IMR-90 (cell line): ENCODE data around the gene MAGI3. TPM values are rescaled to one million over a fixed set of nuclear protein-coding genes. Genes with fewer than 3 reads are reported as not detected.

Source experiments
- ATAC-seq: fragments of 200-7000 bp; cut with Tn5 transposase; 2 replicates; pipeline ENCODE4 v1.9.1; 2020; ENCODE audit warnings: low read depth, mild to moderate bottlenecking, moderate library complexity
- BruUV-seq: library from RNA; stranded (reverse); fragments of 400-500 nt; replicated peaks from 2 replicates; lab custom pipeline; 2021; lab: Mats Ljungman, UMichigan
- CTCF ChIA-PET: fragments of 300-600 bp; formaldehyde crosslinking; extraction: SDS; loops from one replicate; lab custom pipeline; 2021; ENCODE audit warnings: antibody characterized with exemption; lab: Yijun Ruan, JAX
- POLR2A ChIA-PET: fragments of 300-600 bp; sonication (Branson Sonifier 250); formaldehyde crosslinking; loops from one replicate; lab custom pipeline; 2022; ENCODE audit warnings: antibody characterized with exemption; ENCODE audit not compliant: unreplicated experiment; lab: Charles Lee
- DNase-seq: peaks from one replicate; pipeline ENCODE4 v3.0.0; 2013
- H2AFZ ChIP-seq: replicated peaks from 2 replicates; pipeline ENCODE3; 2013; ENCODE audit warnings: low read length, mild to moderate bottlenecking; ENCODE audit not compliant: poor library complexity
- H2AK5ac ChIP-seq: 2 replicates; pipeline ENCODE4 v1.6.1; 2013; ENCODE audit warnings: low read depth, low read length, inconsistent platforms
- H2AK9ac ChIP-seq: replicated peaks from 2 replicates; pipeline ENCODE3; 2013; ENCODE audit warnings: mild to moderate bottlenecking, low read depth, low read length, moderate library complexity; ENCODE audit not compliant: poor library complexity
- H2BK120ac ChIP-seq: 2 replicates; pipeline ENCODE4 v1.6.1; 2013; ENCODE audit warnings: low read depth, low read length, inconsistent platforms
- H2BK15ac ChIP-seq: 3 replicates; pipeline ENCODE4 v1.6.1; 2013; ENCODE audit warnings: low read depth, low read length, inconsistent platforms
- H2BK20ac ChIP-seq: 2 replicates; pipeline ENCODE4 v1.6.1; 2013; ENCODE audit warnings: low read depth, mild to moderate bottlenecking, inconsistent platforms, low read length, moderate library complexity
- H2BK5ac ChIP-seq: 2 replicates; pipeline ENCODE4 v1.6.1; 2013; ENCODE audit warnings: mild to moderate bottlenecking, low read depth, low read length, inconsistent platforms; ENCODE audit not compliant: poor library complexity, severe bottlenecking
- H3K14ac ChIP-seq: replicated peaks from 2 replicates; pipeline ENCODE4 v1.6.1; 2013; ENCODE audit warnings: low read depth, low read length, inconsistent platforms
- H3K18ac ChIP-seq: 2 replicates; pipeline ENCODE4 v1.6.1; 2013; ENCODE audit warnings: low read depth, low read length, control low read depth
- H3K23ac ChIP-seq: 2 replicates; pipeline ENCODE4 v1.6.1; 2013; ENCODE audit warnings: low read depth, low read length, inconsistent platforms
- H3K27ac ChIP-seq: 2 replicates; pipeline ENCODE4 v1.5.1; 2013; ENCODE audit warnings: mild to moderate bottlenecking, control low read depth, low read length; ENCODE audit not compliant: insufficient read depth
- H3K27me3 ChIP-seq: 2 replicates; pipeline ENCODE4 v1.6.1; 2013; ENCODE audit warnings: low read length; ENCODE audit not compliant: control insufficient read depth, insufficient read depth
- H3K36me3 ChIP-seq: 2 replicates; pipeline ENCODE4 v1.6.1; 2013; ENCODE audit warnings: low read length, mixed read lengths; ENCODE audit not compliant: control insufficient read depth, insufficient read depth
- H3K4ac ChIP-seq: 2 replicates; pipeline ENCODE4 v1.6.1; 2013; ENCODE audit warnings: low read depth, low read length, inconsistent platforms
- H3K4me1 ChIP-seq: 2 replicates; pipeline ENCODE4 v1.6.1; 2013; ENCODE audit warnings: low read length, mixed read lengths; ENCODE audit not compliant: control insufficient read depth, insufficient read depth
- H3K4me2 ChIP-seq: 2 replicates; pipeline ENCODE4 v1.6.1; 2013; ENCODE audit warnings: low read depth, mild to moderate bottlenecking, control low read depth, low read length, moderate library complexity
- H3K4me3 ChIP-seq: 2 replicates; pipeline ENCODE4 v1.5.1; 2013; ENCODE audit warnings: low read depth, mild to moderate bottlenecking, control low read depth, low read length, moderate library complexity; ENCODE audit not compliant: insufficient read depth
- H3K56ac ChIP-seq: 2 replicates; pipeline ENCODE4 v1.6.1; 2013; ENCODE audit warnings: low read length, inconsistent platforms; ENCODE audit not compliant: insufficient read depth; ENCODE audit errors: extremely low read depth
- H3K79me1 ChIP-seq, 2 experiments: 2 replicates each; pipeline ENCODE4 v1.6.1; 2013; ENCODE audit warnings: low read length in 2 of 2, inconsistent platforms in 1 of 2, low read depth in 1 of 2
- H3K9ac ChIP-seq: 2 replicates; pipeline ENCODE4 v1.6.1; 2013; ENCODE audit warnings: low read depth, low read length, control low read depth
- H3K9me1 ChIP-seq: 2 replicates; pipeline ENCODE4 v1.6.1; 2013; ENCODE audit warnings: low read length, inconsistent platforms; ENCODE audit not compliant: insufficient read depth
- H3K9me3 ChIP-seq: 2 replicates; pipeline ENCODE4 v1.6.1; 2013; ENCODE audit warnings: low read length; ENCODE audit not compliant: control insufficient read depth, insufficient read depth
- H4K20me1 ChIP-seq: 2 replicates; pipeline ENCODE4 v1.6.1; 2013; ENCODE audit warnings: low read length, inconsistent platforms; ENCODE audit not compliant: insufficient read depth
- H4K5ac ChIP-seq: 2 replicates; pipeline ENCODE4 v1.6.1; 2013; ENCODE audit warnings: mild to moderate bottlenecking, low read depth, low read length, control low read depth
- H4K8ac ChIP-seq, 2 experiments: 2 replicates each; pipeline ENCODE4 v1.6.1; 2013; ENCODE audit warnings: low read depth in 2 of 2, low read length in 2 of 2, control low read depth in 1 of 2, inconsistent platforms in 1 of 2
- H4K91ac ChIP-seq: 2 replicates; pipeline ENCODE4 v1.6.1; 2013; ENCODE audit warnings: low read depth, low read length, inconsistent platforms; ENCODE audit not compliant: insufficient read depth
- CHD1 ChIP-seq: IDR thresholded peaks from 2 replicates; pipeline ENCODE4 v1.6.1; 2012; ENCODE audit warnings: low read depth, low read length, improper control_type of control experiment
- MAFK ChIP-seq: IDR thresholded peaks from 2 replicates; pipeline ENCODE4 v1.6.1; 2012; ENCODE audit warnings: low read depth, low read length, improper control_type of control experiment
- MAZ ChIP-seq: IDR thresholded peaks from 2 replicates; pipeline ENCODE4 v1.6.1; 2012; ENCODE audit warnings: low read depth, mild to moderate bottlenecking, low read length, improper control_type of control experiment, moderate library complexity, borderline replicate concordance
- MXI1 ChIP-seq: IDR thresholded peaks from 2 replicates; pipeline ENCODE4 v1.6.1; 2012; ENCODE audit warnings: low read depth, mild to moderate bottlenecking, low read length, moderate library complexity, borderline replicate concordance
- RAD21 ChIP-seq: IDR thresholded peaks from 2 replicates; pipeline ENCODE4 v1.6.1; 2012; ENCODE audit warnings: low read length, improper control_type of control experiment
- RCOR1 ChIP-seq: IDR thresholded peaks from 2 replicates; pipeline ENCODE4 v1.6.1; 2012; ENCODE audit warnings: mild to moderate bottlenecking, low read length, improper control_type of control experiment; ENCODE audit not compliant: insufficient replicate concordance
- SMC3 ChIP-seq: fragments of 150-350 bp; IDR thresholded peaks from 2 replicates; pipeline ENCODE4 v1.6.1; 2016; ENCODE audit warnings: low read depth, mild to moderate bottlenecking, antibody characterized with exemption, low read length, moderate library complexity
- WGBS, 2 experiments: methylation state at CpG; one replicate each; pipeline versions ENCODE4 v1.1.5 to v1.1.7; 2013; ENCODE audit warnings: missing lambda C conversion rate in 2 of 2; ENCODE audit not compliant: insufficient read length in 1 of 2; ENCODE audit errors: extremely low coverage in 2 of 2; 5-methylcytosine and 5-hydroxymethylcytosine counted together
- dilution Hi-C: fragments of 300-500 bp; cut with HindIII; formaldehyde crosslinking; loops from one replicate; pipeline ENCODE4 v1.14.3; 2018; ENCODE audit warnings: low sequenced_read_pairs; ENCODE audit not compliant: unreplicated experiment
- in situ Hi-C: fragments of 300-500 bp; cut with MboI; formaldehyde crosslinking; loops from 3 replicates; pipeline ENCODE4 v1.14.3; 2019; ENCODE audit warnings: low sequenced_read_pairs, inconsistent platforms, mixed read lengths
- intact Hi-C: fragments of 100-400 bp; cut with micrococcal nuclease; formaldehyde crosslinking; loops from 2 replicates; pipeline ENCODE4 v1.10.0; 2022
- polyA plus RNA-seq, 3 experiments: library from polyadenylated mRNA; depleted of rRNA; stranded (reverse); fragments of >200 nt; gene quantifications; 2 replicates each; pipeline ENCODE4 v1.2.3, GENCODE V29; 2012; ENCODE audit warnings: low replicate concordance in 1 of 3
- total RNA-seq: library from RNA; depleted of rRNA; stranded (reverse); fragments of >200 nt; gene quantifications from 2 replicates; pipeline ENCODE4 v1.2.3, GENCODE V29; 2012
- TF ChIP-seq, protein P1 (sequence below): fragments of 150-350 bp; IDR thresholded peaks from 2 replicates; pipeline ENCODE4 v1.6.1; 2016; ENCODE audit warnings: low read depth, mild to moderate bottlenecking, low read length, moderate library complexity, borderline replicate concordance
- TF ChIP-seq, protein P2 (sequence below): fragments of 150-350 bp; IDR thresholded peaks from 2 replicates; pipeline ENCODE4 v1.6.1; 2017; ENCODE audit warnings: mild to moderate bottlenecking, antibody characterized with exemption, low read length, low read depth
- TF ChIP-seq, protein P3 (sequence below): conservative IDR thresholded peaks from 2 replicates; pipeline ENCODE4 v1.5.1; 2012; ENCODE audit warnings: mild to moderate bottlenecking, low read depth, low read length, improper control_type of control experiment

The MAGI3 gene
- total and polyA plus RNA-seq, 2 of the 4 experiments (the other 2 are of a cell fraction), result 2.5 to 8.8 TPM

DNA sequence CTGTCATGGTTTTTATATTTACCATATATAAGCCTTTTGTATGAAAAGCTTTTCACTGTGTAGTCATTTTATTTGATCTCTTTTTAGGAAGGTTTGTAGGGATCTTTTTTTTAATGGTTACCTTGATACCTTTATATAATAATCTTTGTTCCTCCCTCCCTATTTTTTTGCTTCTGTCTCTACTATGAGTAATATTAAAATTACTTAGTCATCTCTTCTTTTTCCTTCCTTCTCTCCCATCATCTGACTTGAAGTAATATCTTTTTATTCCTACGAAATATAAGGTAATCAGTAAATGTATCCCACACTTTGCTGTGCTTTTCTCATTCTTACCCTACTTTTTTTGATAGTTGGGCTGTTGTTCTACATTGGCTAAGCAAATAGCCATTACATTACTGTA, 161.4 kb downstream of the MAGI3 start:
- ChIA-PET POLR2A (no interaction called here), CTCF (no interaction called here)
- H3K4ac ChIP-seq, result no peak overlapping the region

More for the DNA sequence above, 161.4 kb downstream of the MAGI3 start:
- no CpG with 5 or more reads among the region's 1 CpG for WGBS, 2 experiments
- Histone ChIP-seq H4K5ac (no peak overlapping the region), H4K8ac (no peak overlapping the region), H3K79me1 (peaks cover 4 to 8% of the 10 kb centered on the region in 2 experiments; a peak in 2 of 4 replicates), H2BK5ac (no peak overlapping the region), H3K9ac (no peak overlapping the region), H2AFZ (no peak overlapping the region), H3K36me3 (no peaks in the 10 kb centered on the region), H3K9me3 (no peaks in the 10 kb centered on the region), H3K14ac (no peak overlapping the region), H2AK9ac (no peak overlapping the region), H3K9me1 (no peaks in the 10 kb centered on the region), H3K27ac (no peak overlapping the region), H3K4me2 (no peak overlapping the region), H3K23ac (no peak overlapping the region), H3K18ac (no peak overlapping the region), H3K56ac (no peak overlapping the region), H2BK120ac (no peak overlapping the region), H3K4me3 (no peak overlapping the region), H2AK5ac (no peak overlapping the region), H2BK20ac (no peak overlapping the region), H2BK15ac (no peak overlapping the region), H4K91ac (no peak overlapping the region), H4K20me1 (no peaks in the 10 kb centered on the region), H3K27me3 (no peaks in the 10 kb centered on the region), H3K4me1 (no peaks in the 10 kb centered on the region; the same call in 1 of the 2 replicates)
- no TSS peak for BruUV-seq
- no peak for DNase-seq
- no peak for ATAC-seq
- dilution Hi-C loops (no loop called here), in situ Hi-C loops (no loop called here), intact Hi-C loops (no loop called here)
- TF ChIP-seq MAFK, result no peak
- no peak for TF ChIP-seq CHD1
- TF ChIP-seq, protein P1, sequence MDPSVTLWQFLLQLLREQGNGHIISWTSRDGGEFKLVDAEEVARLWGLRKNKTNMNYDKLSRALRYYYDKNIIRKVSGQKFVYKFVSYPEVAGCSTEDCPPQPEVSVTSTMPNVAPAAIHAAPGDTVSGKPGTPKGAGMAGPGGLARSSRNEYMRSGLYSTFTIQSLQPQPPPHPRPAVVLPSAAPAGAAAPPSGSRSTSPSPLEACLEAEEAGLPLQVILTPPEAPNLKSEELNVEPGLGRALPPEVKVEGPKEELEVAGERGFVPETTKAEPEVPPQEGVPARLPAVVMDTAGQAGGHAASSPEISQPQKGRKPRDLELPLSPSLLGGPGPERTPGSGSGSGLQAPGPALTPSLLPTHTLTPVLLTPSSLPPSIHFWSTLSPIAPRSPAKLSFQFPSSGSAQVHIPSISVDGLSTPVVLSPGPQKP, result no peak
- TF ChIP-seq, protein P2, sequence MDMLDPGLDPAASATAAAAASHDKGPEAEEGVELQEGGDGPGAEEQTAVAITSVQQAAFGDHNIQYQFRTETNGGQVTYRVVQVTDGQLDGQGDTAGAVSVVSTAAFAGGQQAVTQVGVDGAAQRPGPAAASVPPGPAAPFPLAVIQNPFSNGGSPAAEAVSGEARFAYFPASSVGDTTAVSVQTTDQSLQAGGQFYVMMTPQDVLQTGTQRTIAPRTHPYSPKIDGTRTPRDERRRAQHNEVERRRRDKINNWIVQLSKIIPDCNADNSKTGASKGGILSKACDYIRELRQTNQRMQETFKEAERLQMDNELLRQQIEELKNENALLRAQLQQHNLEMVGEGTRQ, result no peak
- no peak for TF ChIP-seq RCOR1
- no peak for TF ChIP-seq RAD21
- no peak for TF ChIP-seq MXI1
- TF ChIP-seq MAZ, result no peak
- TF ChIP-seq, protein P3, sequence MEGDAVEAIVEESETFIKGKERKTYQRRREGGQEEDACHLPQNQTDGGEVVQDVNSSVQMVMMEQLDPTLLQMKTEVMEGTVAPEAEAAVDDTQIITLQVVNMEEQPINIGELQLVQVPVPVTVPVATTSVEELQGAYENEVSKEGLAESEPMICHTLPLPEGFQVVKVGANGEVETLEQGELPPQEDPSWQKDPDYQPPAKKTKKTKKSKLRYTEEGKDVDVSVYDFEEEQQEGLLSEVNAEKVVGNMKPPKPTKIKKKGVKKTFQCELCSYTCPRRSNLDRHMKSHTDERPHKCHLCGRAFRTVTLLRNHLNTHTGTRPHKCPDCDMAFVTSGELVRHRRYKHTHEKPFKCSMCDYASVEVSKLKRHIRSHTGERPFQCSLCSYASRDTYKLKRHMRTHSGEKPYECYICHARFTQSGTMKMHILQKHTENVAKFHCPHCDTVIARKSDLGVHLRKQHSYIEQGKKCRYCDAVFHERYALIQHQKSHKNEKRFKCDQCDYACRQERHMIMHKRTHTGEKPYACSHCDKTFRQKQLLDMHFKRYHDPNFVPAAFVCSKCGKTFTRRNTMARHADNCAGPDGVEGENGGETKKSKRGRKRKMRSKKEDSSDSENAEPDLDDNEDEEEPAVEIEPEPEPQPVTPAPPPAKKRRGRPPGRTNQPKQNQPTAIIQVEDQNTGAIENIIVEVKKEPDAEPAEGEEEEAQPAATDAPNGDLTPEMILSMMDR, result no peak
- no peak for TF ChIP-seq SMC3
